ENCODE results near the gene ANKRD27. TPM values are rescaled to one million over a fixed set of nuclear protein-coding genes. Genes with fewer than 3 reads are reported as not detected.

ANKRD27 gene
- total RNA-seq, 4 donors from 2014 or later: 1.8 to 36.2 (median 22.7) TPM

DNA sequence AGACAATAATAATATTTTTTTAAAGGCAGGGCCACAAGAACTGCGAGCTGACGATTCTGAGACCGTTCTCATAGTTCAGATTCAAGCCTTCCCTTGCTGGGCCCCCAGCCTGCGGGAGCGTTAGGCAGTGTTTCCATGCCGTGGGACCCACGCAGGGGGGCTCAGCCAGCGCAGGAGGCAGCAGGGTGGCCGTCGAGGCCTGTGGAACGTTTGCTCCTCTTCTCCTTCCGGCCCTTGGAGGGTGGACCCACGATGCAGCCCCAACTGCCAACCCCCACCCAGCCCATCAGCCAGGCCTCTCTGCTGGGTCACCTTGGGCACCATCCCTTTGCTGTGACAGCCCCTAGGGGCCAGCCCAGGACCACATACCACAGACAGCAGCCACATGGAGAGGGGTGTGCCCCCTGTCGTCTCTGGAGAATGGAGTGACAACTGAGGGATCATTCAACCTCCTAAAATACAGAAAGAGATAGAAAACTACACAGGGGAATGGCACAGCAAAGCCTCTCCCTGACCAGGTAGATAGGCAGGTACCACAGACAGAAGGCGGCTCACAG, 47.2 kb downstream of the ANKRD27 start:
- H3K9me3 ChIP-seq: no peaks in the 10 kb centered on the region
- H3K27ac ChIP-seq: no peak overlapping the region
- no peaks in the 10 kb centered on the region for H3K4me1 ChIP-seq
- DNase-seq: no peak
- H3K27me3 ChIP-seq: no peaks in the 10 kb centered on the region
- H3K4me3 ChIP-seq: no peak overlapping the region
- intact Hi-C loops (cut with DNase I; ENCODE audit: low total_unique reads): no loop called here
- TF ChIP-seq POLR2A (IDR thresholded peaks at IDR 0.05) (no peak), CTCF (IDR thresholded peaks at IDR 0.05) (no peak)
- no peaks in the 10 kb centered on the region for H3K36me3 ChIP-seq

- TF ChIP-seq CTCF (IDR thresholded peaks at IDR 0.05) (no peak), POLR2A (IDR thresholded peaks at IDR 0.05) (no peak)
- intact Hi-C loops (cut with DNase I; ENCODE audit: low total_unique reads): no loop called here
- H3K4me3 ChIP-seq: no peak overlapping the region
These were observed 48.0 kb downstream of the ANKRD27 start for GRCh38 chr19:32626969-32627368.

GRCh38 chr19:32624410-32624809, 50.6 kb downstream of the ANKRD27 start:
- DNase-seq: no peak
- Histone ChIP-seq H3K27me3 (no peaks in the 10 kb centered on the region), H3K9me3 (no peaks in the 10 kb centered on the region), H3K4me1 (no peaks in the 10 kb centered on the region), H3K27ac (no peak overlapping the region), H3K36me3 (no peaks in the 10 kb centered on the region), H3K4me3 (no peak overlapping the region)
- TF ChIP-seq POLR2A (IDR thresholded peaks at IDR 0.05): no peak
- intact Hi-C loops (cut with DNase I; ENCODE audit: low total_unique reads): no loop called here

More at GRCh38 chr19:32626969-32627368, 48.0 kb downstream of the ANKRD27 start:
- no peak for DNase-seq
- Histone ChIP-seq H3K27me3 (no peaks in the 10 kb centered on the region), H3K4me1 (no peaks in the 10 kb centered on the region), H3K36me3 (no peaks in the 10 kb centered on the region), H3K9me3 (no peaks in the 10 kb centered on the region), H3K27ac (no peak overlapping the region)

DNA sequence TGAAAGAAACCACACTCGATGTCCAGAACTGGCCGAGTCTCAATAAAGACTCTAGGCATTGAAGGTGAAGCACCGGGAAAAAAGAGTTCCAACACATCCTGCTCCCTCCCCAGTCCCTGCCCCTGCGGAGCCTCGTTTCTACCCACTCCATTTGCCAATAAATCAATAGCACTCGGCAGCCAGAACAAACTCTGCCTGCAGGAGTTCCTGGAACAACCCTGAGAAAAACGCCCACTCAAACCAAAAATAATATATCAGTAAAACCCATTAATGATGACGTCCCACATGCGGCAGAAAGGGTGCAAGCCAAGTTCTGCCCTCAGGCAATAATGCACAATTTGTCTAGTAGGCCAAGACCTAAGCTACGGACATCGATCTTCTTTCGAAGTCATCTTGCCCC, 53.0 kb downstream of the ANKRD27 start:
- TF ChIP-seq POLR2A (IDR thresholded peaks at IDR 0.05) (no peak), CTCF (IDR thresholded peaks at IDR 0.05) (no peak)
- no peaks in the 10 kb centered on the region for H3K36me3 ChIP-seq
- no peaks in the 10 kb centered on the region for H3K4me1 ChIP-seq
- intact Hi-C loops (cut with DNase I; ENCODE audit: low total_unique reads): no loop called here
- no peak for DNase-seq
- H3K4me3 ChIP-seq: no peak overlapping the region
- no peak overlapping the region for H3K27ac ChIP-seq
- no peaks in the 10 kb centered on the region for H3K9me3 ChIP-seq
- no peaks in the 10 kb centered on the region for H3K27me3 ChIP-seq

DNA sequence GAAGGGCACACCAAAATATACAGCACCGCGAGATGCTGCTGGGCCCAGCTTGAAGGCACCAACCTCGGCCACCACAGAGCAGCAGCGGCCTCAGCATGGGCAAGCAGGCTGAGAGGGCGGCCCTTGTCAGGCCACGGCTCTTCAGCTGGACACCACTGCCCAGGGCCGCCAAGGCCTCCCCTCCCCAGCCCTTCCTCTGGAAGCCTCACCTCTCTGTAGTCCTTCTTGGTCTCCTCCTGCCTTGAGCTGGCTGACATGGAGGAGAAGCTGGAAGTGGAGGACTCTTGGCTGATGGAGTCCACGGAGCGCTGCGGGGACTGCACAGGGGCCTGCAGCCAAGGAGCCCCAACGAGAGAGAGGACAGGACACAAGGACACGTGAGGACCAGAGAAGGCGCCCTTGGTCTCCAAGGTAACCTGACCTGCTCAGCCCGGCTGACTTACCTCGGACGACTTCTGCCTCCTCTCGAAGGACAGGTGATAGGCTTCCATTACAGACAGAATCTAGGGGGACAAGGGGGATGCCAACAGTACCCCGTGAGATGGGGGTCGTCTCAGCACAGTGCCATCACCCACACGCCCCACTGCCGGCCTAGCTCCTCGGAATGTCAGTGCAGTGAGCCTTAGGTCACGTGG, 55.8 kb downstream of the ANKRD27 start:
- H3K36me3 ChIP-seq: no peaks in the 10 kb centered on the region
- DNase-seq: no peak

More for the DNA sequence above, 55.8 kb downstream of the ANKRD27 start:
- no peaks in the 10 kb centered on the region for H3K4me1 ChIP-seq
- no peaks in the 10 kb centered on the region for H3K27me3 ChIP-seq
- H3K4me3 ChIP-seq: no peak overlapping the region
- H3K9me3 ChIP-seq: no peaks in the 10 kb centered on the region
- TF ChIP-seq CTCF (IDR thresholded peaks at IDR 0.05): no peak
- no peak for TF ChIP-seq POLR2A (IDR thresholded peaks at IDR 0.05)
- no peak overlapping the region for H3K27ac ChIP-seq
- intact Hi-C loops (cut with DNase I; ENCODE audit: low total_unique reads): no loop called here
